ENCODE results near the gene STYXL1.
A peak's percentile ranks its signal among the peaks of the same experiment; 100 is the strongest.
"Not testable (repeated sequence)": the region's sequence is repeated elsewhere in the genome, so short reads cannot be mapped to it uniquely, and the experiment has no call there.

STYXL1 gene

GRCh38 chr7:76047811-76048667 lies at the start of gene STYXL1, which contains the start of gene MDH2:
TSS of gene STYXL1 (minus strand) at chr7:76048000. CDS start at chr7:76030523, 17,477 bp downstream.
TSS of gene MDH2 (plus strand) at chr7:76048106. CDS start at chr7:76048161, 55 bp downstream.
- DNase-seq (ENCODE audit: low read depth in 2 of 3, low spot score in 1 of 3): peak; percentile 85 to 90 (median 88)

GRCh38 chr7:76095908-76096307 lies 48.1 kb upstream of the STYXL1 start:
- no peak for DNase-seq (ENCODE audit: low read depth in 2 of 3, low spot score in 1 of 3)

DNA sequence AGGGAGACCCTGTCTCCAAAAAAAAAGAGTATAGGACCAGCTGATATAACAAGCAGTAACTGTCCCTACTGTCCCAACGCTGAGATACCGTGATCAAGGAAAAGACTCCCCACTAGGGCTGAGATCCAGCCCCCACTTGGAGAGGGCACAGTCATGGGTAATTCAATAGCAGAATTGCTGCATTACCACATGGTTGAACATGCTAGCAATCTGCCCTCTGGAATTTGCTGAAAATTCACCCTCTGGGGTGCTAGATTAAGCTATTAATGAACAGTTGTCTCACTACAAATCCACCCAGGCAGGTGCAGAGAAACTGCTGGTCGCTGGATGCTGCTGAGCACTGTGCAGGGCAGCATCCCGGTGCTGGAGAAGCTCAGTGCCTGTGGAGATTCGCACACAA lies 46.5 kb upstream of the STYXL1 start:
- DNase-seq (ENCODE audit: low read depth in 2 of 3, low spot score in 1 of 3): not testable (repeated sequence)

DNA sequence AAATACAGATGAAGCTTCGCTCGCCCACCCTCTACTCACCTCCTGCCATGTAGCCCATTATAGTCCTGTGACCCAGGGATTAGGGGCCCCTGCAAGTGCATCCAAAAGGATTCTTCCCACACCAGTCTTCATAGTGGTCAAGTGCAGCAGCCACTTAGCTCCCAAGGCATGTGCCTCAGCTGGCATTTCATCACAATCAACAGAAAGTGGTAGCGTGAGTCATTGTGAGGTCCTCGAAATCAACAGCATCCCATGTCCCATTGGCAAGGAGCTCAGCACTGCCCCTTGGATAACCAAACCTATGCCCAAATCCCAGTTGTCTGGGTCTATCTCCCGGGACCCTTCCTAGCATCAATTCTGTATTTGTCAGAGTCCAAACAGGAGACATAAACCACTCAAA lies 45.7 kb upstream of the STYXL1 start:
- not testable (repeated sequence) for DNase-seq (ENCODE audit: low read depth in 2 of 3, low spot score in 1 of 3)

GRCh38 chr7:76091506-76091905 lies 43.7 kb upstream of the STYXL1 start:
- no peak for DNase-seq (ENCODE audit: low read depth in 2 of 3, low spot score in 1 of 3)

GRCh38 chr7:76089865-76090475 lies 42.2 kb upstream of the STYXL1 start:
- no peak for DNase-seq (ENCODE audit: low read depth in 2 of 3, low spot score in 1 of 3)

GRCh38 chr7:76087362-76087791 lies 39.6 kb upstream of the STYXL1 start:
- DNase-seq (ENCODE audit: low read depth in 2 of 3, low spot score in 1 of 3): not testable (repeated sequence)

DNA sequence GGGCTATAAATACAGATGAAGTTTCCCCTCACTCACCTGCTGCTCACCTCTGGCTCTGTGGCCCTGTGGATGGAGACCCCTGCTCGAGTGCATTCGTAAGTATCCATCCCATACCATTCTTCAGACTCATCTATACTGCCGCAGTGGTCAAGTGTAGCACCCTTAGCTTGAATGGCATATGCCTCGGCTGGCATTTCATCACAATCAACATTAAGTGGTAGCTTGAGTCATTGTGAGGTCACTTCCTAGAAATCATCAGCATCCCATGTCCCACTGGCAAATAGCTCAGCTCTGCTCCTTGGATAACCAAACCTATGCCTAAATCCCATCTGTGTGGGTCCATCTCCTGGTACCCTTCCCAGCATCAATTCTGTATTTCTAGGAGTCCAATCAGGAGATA lies 38.3 kb upstream of the STYXL1 start:
- DNase-seq (ENCODE audit: low read depth in 2 of 3, low spot score in 1 of 3): no peak

DNA sequence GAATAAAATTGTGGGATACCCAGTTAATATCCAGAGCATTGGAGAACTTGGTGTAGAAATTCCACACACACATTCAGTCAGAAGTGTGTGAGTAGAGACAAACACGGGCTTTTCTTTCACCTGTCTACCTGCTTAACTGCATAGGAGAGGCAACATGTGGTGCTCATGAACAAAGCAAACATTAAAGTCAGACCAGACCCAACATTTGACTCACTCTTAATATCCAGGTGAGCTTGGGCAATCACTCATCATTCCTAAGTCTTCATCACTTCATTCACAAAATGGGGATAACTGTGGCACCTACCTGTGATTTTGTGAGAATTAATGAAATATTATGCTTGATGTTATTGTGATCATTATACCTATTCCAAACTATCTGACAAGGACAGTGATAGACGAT lies 36.3 kb upstream of the STYXL1 start:
- DNase-seq (ENCODE audit: low read depth in 2 of 3, low spot score in 1 of 3): not testable (repeated sequence)

- no peak for DNase-seq (ENCODE audit: low read depth in 2 of 3, low spot score in 1 of 3)
Measured at GRCh38 chr7:76080204-76080603, 32.4 kb upstream of the STYXL1 start.

DNA sequence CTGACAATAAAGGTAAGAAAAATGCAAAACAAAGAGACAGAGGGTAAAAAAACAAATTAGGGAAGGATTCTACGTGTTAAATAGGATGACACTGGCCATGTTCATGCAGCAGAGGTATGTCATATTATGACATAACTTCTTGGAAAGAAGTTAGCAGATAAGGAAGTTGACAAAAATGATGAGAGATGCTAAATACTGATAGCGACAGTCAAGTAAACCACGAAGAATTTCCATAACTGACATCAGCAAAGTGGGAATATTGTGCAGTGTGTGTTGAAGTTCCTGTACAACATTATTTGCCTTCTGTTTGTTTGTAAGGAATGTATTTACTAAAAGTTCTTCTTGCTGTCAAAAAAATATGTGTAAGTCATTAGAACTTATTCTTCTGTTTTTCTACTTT lies 29.6 kb upstream of the STYXL1 start:
- DNase-seq (ENCODE audit: low read depth in 2 of 3, low spot score in 1 of 3): no peak

GRCh38 chr7:76076995-76077394 lies 29.2 kb upstream of the STYXL1 start:
- no peak for DNase-seq (ENCODE audit: low read depth in 2 of 3, low spot score in 1 of 3)

DNA sequence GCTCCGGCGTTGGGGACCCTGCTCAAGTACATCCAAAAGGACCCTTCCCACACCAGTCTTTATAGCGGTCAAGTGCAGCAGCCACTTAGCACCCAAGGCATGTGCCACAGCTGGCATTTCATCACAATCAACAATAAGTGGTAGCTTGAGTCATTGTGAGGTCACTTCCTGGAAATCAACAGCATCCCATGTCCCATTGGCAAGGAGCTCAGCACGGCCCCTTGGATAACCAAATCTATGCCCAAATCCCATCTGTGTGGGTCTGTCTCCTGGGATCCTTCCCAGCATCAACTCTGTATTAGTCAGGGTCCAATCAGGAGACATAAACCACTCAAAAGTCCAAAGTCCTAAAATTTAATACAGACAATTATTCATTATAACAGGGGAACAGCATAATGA lies 27.2 kb upstream of the STYXL1 start:
- DNase-seq (ENCODE audit: low read depth in 2 of 3, low spot score in 1 of 3): no peak

DNA sequence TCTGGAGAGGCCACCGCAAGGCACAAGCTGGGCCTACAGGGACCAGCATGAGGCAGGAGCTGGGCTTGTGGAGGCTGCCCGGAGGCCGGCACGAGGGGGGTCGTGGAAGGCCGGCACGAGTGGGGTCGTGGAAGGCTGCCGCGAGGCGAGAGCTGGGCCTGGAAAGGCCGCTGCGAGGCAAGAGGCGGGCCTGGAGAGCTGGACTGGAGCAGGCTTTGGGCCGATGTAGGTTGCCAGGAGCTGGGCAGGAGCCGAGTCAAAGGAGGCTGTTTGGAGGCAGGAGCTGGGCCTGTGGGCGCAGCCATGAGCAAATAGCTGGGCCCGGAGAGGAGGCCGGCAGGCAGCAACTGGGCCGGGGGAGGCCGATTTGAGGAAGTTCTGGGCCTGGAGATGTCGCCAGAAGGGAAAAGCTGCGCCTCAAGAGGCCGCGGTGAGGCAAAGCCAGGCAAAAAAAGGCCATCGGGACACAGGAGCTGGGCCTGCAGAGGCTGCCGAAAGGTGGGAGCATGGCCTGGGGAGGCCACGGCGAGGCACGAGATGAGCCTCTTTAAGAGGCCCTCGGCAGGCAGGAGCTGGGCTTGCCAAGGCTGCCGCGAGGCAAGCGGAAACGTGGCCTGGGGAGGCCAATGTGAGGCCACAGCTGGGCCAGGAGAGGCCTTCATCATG lies 26.6 kb upstream of the STYXL1 start:
- no peak for DNase-seq (ENCODE audit: low read depth in 2 of 3, low spot score in 1 of 3)

GRCh38 chr7:76073335-76073990 lies 25.7 kb upstream of the STYXL1 start:
- no peak for DNase-seq (ENCODE audit: low read depth in 2 of 3, low spot score in 1 of 3)

DNA sequence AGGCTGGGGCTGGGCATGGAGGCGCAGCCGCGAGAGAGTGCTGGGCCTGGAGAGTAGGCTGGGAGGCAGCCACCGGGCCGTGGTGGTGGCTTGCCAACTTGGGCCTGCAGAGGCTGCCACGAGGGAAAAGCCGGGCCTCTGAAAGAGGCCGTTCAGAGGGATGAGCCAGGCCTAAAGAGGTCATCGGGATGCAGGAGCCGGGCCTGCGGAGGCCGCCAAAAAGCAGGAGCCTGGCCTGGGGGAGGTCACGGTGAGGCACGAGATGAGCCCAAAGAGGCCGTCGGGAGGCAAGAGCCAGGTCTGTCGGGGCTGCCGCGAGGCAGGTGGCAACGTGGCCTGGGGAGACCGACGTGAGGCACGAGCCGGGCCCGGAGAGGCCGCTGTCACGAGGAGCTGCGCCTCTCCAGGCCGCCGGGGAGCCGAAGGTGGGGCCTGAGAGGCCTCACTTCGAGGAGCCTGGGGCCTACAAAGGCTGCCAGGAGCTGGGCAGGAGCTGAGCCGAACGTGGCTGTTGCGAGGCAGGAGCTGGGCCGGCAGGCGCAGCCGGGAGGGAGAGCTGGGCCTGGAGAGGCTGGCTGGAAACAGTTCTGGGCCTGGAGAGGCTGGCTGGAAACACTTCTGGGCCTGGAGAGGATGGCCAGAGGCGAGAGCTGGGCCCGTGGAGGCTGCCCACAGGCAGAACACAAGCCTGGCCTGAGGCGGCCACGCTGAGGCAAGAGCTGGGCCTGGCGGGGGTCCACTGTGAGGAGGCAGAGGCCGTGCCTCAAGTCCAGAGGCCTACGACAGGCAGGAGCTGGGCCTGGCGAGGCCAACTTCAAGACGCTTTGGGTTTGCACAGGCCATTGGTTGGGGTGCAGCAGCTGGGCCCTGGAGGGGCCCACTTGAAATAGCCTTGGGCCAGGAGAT lies 24.7 kb upstream of the STYXL1 start:
- DNase-seq (ENCODE audit: low read depth in 2 of 3, low spot score in 1 of 3): no peak

DNA sequence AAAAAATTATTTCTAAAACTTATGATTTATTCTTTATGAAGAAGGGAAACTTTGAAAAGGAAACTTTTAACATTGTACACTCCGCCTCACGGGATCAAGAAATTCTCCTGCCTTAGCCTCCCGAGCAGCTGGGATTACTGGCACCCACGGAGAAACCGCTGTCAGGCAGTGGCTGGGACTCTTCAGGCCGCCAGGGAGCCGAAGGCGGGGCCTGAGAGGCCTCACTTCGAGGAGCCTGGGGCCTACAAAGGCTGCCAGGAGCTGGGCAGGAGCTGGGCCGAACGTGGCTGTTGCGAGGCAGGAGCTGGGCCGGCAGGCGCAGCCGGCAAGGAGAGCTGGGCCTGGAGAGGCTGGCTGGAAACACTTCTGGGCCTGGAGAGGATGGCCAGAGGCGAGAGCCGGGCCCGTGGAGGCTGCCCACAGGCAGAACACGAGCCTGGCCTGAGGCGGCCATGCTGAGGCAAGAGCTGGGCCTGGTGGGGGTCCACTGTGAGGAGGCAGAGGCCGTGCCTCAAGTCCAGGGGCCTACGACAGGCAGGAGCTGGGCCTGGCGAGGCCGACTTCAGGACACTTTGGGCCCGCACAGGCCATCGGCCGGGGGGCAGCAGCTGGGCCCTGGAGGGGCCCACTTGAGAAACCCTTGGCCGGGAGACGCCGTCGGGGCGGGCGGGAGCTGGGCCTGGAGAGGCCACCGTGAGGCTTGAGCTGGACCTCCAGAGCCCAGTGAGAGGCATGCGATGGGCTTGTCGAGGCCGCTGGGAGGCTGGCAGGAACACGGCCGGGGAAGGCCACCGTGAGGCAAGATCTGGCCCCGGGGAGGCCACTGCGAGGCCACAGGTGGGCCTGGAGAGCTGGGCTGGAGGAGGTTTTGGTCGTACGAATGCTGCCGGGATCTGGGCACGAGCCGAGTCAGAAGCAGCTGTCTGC lies 23.8 kb upstream of the STYXL1 start:
- DNase-seq (ENCODE audit: low read depth in 2 of 3, low spot score in 1 of 3): no peak

GRCh38 chr7:76069238-76069638 lies 21.4 kb upstream of the STYXL1 start:
- DNase-seq (ENCODE audit: low read depth in 2 of 3, low spot score in 1 of 3): no peak
